NCI-H1694 (cell line): Measurements from ENCODE around the gene NVL.

Source experiments
- DNase-seq: peaks from one replicate; lab custom pipeline; 2025; lab: John Stamatoyannopoulos, UW

The NVL gene

GRCh38 chr1:224276771-224277487 is 53.0 kb downstream of the NVL start:
- no peak for DNase-seq

GRCh38 chr1:224274970-224275626 is 54.9 kb downstream of the NVL start:
- DNase-seq: no peak

GRCh38 chr1:224273641-224274040 is 56.3 kb downstream of the NVL start:
- DNase-seq: no peak

GRCh38 chr1:224271106-224271505 is 58.9 kb downstream of the NVL start:
- no peak for DNase-seq

- no peak for DNase-seq
These were observed 62.0 kb downstream of the NVL start for GRCh38 chr1:224267925-224268324.

GRCh38 chr1:224266915-224267856 is 62.8 kb downstream of the NVL start:
- DNase-seq: no peak

DNA sequence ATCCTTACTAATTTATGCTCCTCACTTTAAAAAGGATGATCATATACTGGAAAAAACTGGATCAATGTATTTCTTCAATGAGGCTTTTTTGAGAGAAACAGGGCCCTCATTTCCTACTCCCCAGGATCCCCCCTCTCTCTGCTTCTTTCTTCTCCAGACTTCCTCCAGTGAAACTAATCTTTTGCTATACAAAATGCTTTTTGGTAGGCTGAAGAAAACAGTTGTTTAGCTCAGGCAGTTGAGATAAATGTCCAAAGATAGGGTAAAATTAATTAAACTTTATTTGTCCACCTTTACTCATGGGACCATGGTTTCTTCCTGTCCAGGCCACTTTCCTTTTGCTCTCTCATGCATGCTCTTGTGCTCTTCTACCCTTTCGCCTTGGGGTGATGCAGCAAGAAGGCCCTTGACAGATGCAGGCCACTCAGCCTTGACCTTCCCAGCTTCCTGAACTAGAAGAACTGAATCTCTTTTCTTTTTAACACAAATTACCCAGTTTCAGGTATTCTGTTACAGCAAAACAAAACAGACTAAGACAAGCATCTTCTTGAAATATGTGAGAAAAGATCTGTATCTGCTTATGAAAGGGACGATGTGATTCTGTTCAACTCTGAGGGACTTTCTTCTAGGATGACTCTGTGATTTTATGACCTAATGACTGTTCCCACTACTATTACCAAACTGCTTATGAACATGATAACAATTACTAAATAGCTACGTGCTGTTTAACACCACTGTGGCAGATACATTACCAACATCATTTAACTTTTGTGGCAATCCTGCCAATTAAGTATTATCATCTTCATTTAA is 63.7 kb downstream of the NVL start:
- DNase-seq: no peak

DNA sequence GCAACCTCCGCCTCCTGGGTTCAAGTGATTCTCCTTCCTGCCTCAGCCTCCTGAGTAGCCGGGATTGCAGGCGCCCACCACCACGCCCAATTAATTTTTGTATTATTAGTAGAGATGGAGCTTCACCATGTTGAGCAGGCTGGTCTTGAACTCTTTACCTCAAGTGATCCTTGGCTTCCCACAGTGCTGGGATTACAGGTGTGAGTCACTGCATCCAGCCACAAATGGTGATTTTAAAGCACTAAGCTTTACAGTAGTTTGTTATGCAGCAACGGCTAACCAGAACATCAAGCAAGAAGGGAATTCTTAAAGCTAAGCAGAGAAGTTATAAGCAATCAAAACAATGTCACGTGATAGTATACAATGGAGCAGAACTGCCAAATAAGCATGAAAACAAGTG is 65.7 kb downstream of the NVL start:
- DNase-seq: no peak

DNA sequence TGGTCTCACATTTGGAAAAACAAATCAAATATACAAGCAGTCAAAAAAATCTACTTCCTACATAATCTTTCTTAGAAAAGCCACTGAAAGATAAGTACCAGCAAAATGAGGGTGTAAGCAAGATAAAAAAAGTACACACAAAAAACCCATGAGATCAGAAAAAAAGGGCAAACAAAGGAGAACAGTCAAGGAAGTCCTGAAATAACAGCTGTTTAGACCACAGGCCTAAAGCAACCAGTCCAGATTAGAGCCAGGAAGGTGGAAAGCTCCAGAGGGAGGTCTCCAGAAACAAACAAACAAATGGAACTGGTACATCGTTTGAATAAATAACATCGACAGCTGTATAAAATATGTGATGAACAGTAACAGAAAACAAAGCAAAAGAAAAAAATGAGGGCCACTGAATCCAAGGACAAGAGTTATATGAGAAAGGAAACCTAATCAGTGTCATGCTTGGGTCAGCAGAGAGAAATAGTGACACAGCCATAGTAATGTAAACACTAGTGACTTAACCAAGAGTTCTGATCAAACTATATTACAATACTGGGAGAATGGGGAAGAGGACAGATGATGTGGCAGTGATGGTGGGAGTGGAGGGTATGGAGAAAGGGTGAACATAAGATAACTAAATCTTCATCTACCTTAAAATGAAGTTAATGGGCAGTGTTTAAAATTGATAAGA is 67.5 kb downstream of the NVL start:
- DNase-seq: no peak

DNA sequence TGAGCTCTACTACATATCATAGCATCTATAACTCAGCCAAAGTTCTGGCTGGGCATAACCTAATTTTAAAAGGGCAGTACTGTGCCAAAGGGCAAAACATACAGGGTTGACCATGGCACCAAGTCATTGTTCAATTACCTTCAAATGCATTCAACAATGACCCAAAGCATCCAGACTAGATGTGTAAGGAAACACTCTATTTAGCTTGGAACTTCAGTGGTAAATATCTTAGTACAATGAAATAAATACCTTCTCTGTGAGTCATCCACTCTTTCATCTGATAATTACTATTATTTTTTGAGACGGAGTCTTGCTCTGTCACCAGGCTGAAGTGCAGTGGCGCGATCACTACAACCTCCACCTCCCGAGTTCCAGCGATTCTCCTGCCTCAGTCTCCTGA is 70.0 kb downstream of the NVL start:
- no peak for DNase-seq

DNA sequence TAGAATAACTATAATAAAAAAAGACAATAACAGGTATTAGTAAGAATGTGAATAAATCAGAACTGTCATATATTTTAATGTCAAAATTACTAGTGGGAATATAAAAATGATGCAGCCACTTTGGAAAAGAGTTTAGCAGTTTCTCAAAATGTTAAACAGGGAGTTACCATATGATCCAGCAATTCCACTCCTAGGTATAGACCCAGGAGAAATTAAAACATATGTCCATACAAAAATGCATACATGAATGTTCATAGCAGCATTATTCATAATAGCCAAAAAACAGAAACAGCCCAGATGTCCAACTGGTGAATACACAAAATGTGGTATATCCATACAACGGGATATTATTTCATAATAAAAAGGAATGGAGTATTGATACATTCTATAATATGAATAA is 71.6 kb downstream of the NVL start:
- DNase-seq: no peak

GRCh38 chr1:224256640-224257039 is 73.3 kb downstream of the NVL start:
- no peak for DNase-seq

DNA sequence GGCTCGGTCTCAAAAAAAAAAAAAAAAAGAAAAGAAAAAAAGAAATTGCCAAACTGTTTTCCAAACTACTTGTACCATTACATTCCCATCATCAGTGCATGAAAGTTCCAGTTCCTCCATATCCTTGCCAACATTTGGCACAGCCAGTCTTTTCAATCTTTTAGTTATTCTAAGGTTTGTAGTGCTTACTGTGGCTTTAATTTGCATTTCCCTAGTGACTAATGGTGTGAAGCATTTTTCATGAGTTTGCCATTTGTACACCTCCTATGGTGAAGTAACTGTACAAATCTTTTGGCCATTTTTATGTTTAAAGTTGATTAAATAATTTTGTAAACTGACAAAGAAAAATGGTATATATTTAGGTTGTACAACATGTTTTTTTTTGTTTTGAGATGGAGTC is 76.3 kb downstream of the NVL start:
- DNase-seq: no peak

DNA sequence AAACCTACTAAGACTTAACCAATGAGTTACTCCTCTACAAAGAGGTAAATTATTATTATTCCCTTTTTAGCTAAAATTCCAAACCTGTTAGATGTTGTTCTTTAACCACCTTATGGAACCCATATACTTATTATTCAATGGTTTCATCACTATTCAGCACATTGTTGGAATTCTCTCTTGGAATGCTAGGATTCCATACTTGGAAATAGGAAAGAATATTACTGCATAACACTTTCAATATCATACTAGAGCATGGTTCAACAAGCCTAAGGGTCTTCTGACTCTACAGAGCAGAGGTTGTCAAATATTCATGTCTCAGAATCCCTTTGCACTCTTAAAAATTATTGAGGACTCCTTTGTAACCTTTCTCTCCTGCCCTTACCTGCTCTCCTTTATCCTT is 77.5 kb downstream of the NVL start:
- DNase-seq: no peak

DNA sequence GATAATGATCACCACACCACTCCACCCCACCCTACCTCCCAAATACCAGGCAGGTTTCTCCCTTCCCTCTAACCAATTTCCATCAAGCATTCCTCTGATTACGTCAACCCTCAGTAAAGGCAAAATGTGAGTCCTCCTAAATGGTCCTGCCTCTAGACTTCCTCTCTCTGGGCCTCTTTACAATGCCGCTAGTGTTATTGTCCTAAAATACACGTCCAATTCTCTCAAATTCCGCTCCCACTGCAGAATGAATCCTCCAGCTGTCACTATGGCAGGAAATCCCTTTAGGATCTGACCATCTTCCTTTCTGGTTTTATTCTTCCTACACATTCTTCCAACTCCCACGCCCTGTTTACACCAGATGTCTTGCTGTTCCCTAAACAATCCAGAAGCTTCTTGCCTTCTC is 78.2 kb downstream of the NVL start:
- DNase-seq: no peak

DNA sequence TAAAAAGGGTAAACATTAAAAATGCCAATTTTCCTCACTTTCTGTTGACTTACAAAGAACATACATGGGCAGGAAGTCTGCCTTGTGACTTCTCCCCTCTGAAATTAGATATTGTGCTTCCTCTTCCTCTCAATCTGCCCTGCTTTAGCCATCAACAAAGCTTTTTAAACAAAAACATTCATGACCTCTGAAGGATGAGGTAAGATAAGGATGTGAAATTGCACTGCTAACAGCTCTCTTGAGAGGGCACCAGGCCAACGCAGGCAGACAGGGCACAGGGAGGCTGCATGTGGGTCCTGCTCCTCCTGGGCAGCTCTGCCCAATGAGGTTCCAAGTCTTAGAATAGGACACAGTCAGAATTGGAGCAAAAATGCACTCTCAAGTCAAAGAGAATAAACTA is 84.8 kb downstream of the NVL start:
- DNase-seq: no peak

GRCh38 chr1:224238756-224239155 is 91.2 kb downstream of the NVL start:
- DNase-seq: no peak

DNA sequence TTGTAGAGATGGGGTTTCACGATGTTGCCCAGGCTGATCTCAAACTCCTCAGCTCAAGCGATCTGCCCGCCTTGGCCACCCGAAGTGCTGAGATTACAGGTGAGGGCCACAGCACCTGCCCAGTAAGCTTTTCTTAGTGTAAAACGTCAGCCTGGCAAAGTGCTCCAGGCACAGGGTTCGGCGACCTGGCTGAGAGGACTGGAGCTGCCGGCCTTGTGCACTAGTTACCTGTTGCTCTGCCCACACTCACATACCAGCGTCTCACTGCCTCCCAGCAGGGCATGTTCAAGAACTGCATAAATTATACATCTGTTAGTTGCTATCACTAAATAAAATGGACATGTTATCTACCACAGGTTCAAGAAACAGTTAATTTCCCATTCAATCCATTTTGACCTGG is 91.8 kb downstream of the NVL start:
- DNase-seq: no peak

GRCh38 chr1:224237119-224237881 is 92.7 kb downstream of the NVL start:
- no peak for DNase-seq

- DNase-seq: no peak
These were observed 94.0 kb downstream of the NVL start for GRCh38 chr1:224235813-224236493.
